Ishikawa (cell line): ENCODE measurements around the gene EP400.
A peak's percentile ranks its signal among the peaks of the same experiment; 100 is the strongest.

Experiments used
- CEBPB ChIP-seq: IDR thresholded peaks from 2 replicates; pipeline ENCODE4 v1.6.1; 2012
- CREB1 ChIP-seq: IDR thresholded peaks from 2 replicates; pipeline ENCODE4 v1.6.1; 2012; ENCODE audit warnings: low read depth
- EGR1 ChIP-seq: IDR thresholded peaks from 2 replicates; pipeline ENCODE4 v1.6.1; 2012
- EP300 ChIP-seq: IDR thresholded peaks from 2 replicates; pipeline ENCODE4 v1.6.1; 2012; ENCODE audit warnings: borderline replicate concordance
- FOXM1 ChIP-seq: IDR thresholded peaks from 2 replicates; pipeline ENCODE4 v1.6.1; 2012; ENCODE audit warnings: low read depth, borderline replicate concordance
- NFIC ChIP-seq: IDR thresholded peaks from 2 replicates; pipeline ENCODE4 v1.6.1; 2012
- RAD21 ChIP-seq: IDR thresholded peaks from 2 replicates; pipeline ENCODE4 v1.6.1; 2012; ENCODE audit warnings: low read depth
- TAF1 ChIP-seq: IDR thresholded peaks from 2 replicates; pipeline ENCODE4 v1.6.1; 2012; ENCODE audit warnings: low read depth, mild to moderate bottlenecking
- TCF12 ChIP-seq: IDR thresholded peaks from 2 replicates; pipeline ENCODE4 v1.6.1; 2012; ENCODE audit warnings: low read depth
- TEAD4 ChIP-seq: IDR thresholded peaks from 2 replicates; pipeline ENCODE4 v1.6.1; 2012
- YY1 ChIP-seq: IDR thresholded peaks from 2 replicates; pipeline ENCODE4 v1.6.1; 2012; ENCODE audit warnings: low read depth
- ZBTB7A ChIP-seq: IDR thresholded peaks from 2 replicates; pipeline ENCODE4 v1.6.1; 2012; ENCODE audit warnings: low read depth
- TF ChIP-seq, protein P1 (sequence below): IDR thresholded peaks from 2 replicates; pipeline ENCODE4 v1.6.1; 2012
- TF ChIP-seq, protein P2 (sequence below): IDR thresholded peaks from 2 replicates; pipeline ENCODE4 v1.6.1; 2012
- TF ChIP-seq, protein P3 (sequence below): IDR thresholded peaks from 2 replicates; pipeline ENCODE4 v1.6.1; 2012; ENCODE audit warnings: low read depth, mild to moderate bottlenecking

Gene EP400

DNA sequence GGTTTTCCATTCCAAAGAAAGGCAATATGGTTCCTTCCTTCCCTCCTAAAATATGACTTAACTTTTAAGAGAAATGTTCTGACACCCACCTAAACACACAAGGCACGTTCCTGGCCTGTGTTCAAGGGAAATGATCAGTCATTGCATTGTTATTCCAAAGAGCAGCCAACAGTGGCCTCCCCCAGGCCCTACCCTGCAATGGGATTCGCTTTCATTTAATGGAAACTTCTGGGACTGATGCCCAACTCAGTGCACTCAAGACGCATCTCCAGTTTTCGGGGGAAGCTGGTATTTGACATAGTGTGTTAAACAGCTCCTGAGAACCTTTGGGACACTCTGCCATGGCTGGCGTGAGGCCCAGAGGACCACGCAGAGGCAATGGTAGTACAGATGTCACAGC is 128.4 kb downstream of the EP400 start:
- no peak for TF ChIP-seq ZBTB7A
- no peak for TF ChIP-seq TAF1
- no peak for TF ChIP-seq EGR1
- peak; percentile 61; the same call in 1 of the 2 replicates for TF ChIP-seq NFIC
- peak; percentile 23; the same call in 1 of the 2 replicates for TF ChIP-seq TEAD4
- TF ChIP-seq, protein P1, sequence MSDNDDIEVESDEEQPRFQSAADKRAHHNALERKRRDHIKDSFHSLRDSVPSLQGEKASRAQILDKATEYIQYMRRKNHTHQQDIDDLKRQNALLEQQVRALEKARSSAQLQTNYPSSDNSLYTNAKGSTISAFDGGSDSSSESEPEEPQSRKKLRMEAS: no peak
- TF ChIP-seq CEBPB: no peak
- no peak for TF ChIP-seq YY1

DNA sequence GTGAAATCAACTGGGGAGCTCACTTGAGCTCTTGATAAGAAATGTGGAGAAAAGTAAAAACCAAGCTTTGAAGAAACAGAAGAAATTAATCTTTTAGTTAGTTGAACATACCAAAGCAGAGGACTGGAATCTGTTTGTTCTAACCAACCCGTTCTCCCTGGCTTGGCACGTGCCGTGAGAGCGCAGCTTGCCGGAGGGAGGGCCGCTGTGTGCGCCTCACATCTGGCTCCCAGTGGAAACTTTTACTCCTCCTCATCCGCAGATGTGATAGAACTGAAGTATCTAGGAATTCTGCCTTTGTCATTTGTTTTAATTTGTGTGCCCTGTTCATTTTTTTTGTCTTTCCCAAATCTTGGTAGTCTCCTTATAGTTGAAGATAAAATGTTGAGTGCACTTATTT is 129.5 kb downstream of the EP400 start:
- TF ChIP-seq CEBPB (no peak), ZBTB7A (no peak), TAF1 (no peak), FOXM1 (no peak), YY1 (no peak), CREB1 (no peak), NFIC (no peak)
- TF ChIP-seq, protein P2, sequence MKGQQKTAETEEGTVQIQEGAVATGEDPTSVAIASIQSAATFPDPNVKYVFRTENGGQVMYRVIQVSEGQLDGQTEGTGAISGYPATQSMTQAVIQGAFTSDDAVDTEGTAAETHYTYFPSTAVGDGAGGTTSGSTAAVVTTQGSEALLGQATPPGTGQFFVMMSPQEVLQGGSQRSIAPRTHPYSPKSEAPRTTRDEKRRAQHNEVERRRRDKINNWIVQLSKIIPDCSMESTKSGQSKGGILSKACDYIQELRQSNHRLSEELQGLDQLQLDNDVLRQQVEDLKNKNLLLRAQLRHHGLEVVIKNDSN: no peak

DNA sequence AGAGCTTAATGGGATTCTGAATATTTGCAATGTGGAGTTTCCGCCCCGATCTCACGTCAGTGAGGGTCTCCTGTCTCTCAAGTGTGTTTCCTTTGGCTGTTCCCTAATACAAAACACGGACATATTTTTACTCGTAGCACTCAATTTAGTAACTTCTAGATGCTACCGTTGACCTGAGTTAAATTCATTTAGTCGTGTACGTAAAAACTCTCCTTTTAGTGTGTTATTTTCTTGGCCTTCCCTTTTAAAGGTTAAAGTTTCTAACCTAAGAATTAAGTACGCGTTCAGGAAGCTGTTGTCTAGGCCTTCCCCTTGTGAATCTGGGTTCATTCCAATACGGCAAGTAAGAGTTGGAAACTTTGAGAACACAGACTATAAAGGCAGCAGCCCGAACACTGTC is 130.0 kb downstream of the EP400 start:
- TF ChIP-seq, protein P2: no peak
- TF ChIP-seq CREB1: no peak
- TF ChIP-seq ZBTB7A: no peak
- TF ChIP-seq, protein P1: no peak
- no peak for TF ChIP-seq TAF1
- TF ChIP-seq, protein P3, sequence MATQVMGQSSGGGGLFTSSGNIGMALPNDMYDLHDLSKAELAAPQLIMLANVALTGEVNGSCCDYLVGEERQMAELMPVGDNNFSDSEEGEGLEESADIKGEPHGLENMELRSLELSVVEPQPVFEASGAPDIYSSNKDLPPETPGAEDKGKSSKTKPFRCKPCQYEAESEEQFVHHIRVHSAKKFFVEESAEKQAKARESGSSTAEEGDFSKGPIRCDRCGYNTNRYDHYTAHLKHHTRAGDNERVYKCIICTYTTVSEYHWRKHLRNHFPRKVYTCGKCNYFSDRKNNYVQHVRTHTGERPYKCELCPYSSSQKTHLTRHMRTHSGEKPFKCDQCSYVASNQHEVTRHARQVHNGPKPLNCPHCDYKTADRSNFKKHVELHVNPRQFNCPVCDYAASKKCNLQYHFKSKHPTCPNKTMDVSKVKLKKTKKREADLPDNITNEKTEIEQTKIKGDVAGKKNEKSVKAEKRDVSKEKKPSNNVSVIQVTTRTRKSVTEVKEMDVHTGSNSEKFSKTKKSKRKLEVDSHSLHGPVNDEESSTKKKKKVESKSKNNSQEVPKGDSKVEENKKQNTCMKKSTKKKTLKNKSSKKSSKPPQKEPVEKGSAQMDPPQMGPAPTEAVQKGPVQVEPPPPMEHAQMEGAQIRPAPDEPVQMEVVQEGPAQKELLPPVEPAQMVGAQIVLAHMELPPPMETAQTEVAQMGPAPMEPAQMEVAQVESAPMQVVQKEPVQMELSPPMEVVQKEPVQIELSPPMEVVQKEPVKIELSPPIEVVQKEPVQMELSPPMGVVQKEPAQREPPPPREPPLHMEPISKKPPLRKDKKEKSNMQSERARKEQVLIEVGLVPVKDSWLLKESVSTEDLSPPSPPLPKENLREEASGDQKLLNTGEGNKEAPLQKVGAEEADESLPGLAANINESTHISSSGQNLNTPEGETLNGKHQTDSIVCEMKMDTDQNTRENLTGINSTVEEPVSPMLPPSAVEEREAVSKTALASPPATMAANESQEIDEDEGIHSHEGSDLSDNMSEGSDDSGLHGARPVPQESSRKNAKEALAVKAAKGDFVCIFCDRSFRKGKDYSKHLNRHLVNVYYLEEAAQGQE: no peak
- TF ChIP-seq CEBPB: no peak
- no peak for TF ChIP-seq EP300
- no peak for TF ChIP-seq NFIC
- no peak for TF ChIP-seq EGR1
- TF ChIP-seq YY1: no peak
- no peak for TF ChIP-seq TCF12

DNA sequence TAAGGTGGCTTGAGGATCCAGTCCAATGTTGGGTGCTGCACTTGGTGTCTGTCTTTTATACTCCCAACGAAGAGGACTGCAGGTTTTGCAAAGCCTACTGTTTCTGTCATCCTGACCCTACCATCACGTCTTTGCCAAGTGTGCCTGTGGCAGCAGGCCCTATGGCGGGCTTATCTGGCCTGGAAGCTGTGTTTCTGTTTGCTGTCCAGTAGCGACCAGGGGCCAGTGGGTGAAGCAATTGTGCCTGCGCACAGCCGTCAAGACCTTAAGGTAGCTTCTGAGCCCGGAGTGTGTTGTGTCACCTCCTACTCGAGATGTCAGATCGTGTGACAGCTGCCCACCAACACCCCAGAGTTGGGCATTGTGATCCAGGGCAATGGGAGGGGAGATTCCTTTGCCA is 131.7 kb downstream of the EP400 start:
- TF ChIP-seq ZBTB7A: no peak
- no peak for TF ChIP-seq YY1
- TF ChIP-seq TCF12: no peak
- TF ChIP-seq NFIC: no peak
- no peak for TF ChIP-seq EP300
- no peak for TF ChIP-seq FOXM1
- TF ChIP-seq, protein P1: no peak
- TF ChIP-seq, protein P2: no peak
- TF ChIP-seq RAD21: no peak
- no peak for TF ChIP-seq TAF1
- TF ChIP-seq CEBPB: no peak
- no peak for TF ChIP-seq TEAD4
- TF ChIP-seq, protein P3: no peak
- no peak for TF ChIP-seq CREB1
- no peak for TF ChIP-seq EGR1

DNA sequence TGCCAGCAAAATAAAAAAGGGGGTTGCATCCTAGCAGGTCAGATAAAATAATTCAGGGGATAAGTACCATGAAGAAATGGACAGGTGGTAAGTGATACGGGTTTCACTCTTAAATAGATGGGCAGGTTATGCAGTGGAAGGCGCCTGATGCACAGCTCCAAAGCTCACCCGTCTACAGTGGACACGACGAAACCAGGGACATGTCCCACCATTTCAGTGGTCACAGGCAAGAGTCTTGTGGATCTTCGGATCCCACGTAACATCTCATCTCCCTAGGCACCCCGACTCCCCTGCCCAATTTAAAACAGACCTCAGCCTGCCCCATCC is 133.8 kb downstream of the EP400 start:
- no peak for TF ChIP-seq RAD21
- TF ChIP-seq TCF12: no peak
- TF ChIP-seq TEAD4: no peak
- TF ChIP-seq, protein P2: no peak
- no peak for TF ChIP-seq ZBTB7A
- TF ChIP-seq CREB1: no peak
- no peak for TF ChIP-seq FOXM1
- TF ChIP-seq EP300: no peak
- TF ChIP-seq, protein P1: no peak
- no peak for TF ChIP-seq NFIC
- no peak for TF ChIP-seq YY1
- TF ChIP-seq EGR1: no peak
- TF ChIP-seq TAF1: no peak
- TF ChIP-seq CEBPB: no peak
- TF ChIP-seq, protein P3: no peak
